GM12865 (cell line): ENCODE data around the gene BRMS1.

ENCODE experiments used
- DNase-seq: peaks from one replicate; pipeline ENCODE4 v3.0.0; 2010; ENCODE audit warnings: low read depth
- H3K4me3 ChIP-seq: 2 replicates; pipeline ENCODE4 v1.5.1; 2011; ENCODE audit warnings: mild to moderate bottlenecking, low read depth, low read length, control low read depth
- CTCF ChIP-seq: IDR thresholded peaks from 2 replicates; pipeline ENCODE4 v1.5.1; 2011; ENCODE audit warnings: low read length, control low read depth, low read depth, inconsistent platforms; ENCODE audit not compliant: insufficient read depth; ENCODE audit errors: missing control alignments

Gene BRMS1

DNA sequence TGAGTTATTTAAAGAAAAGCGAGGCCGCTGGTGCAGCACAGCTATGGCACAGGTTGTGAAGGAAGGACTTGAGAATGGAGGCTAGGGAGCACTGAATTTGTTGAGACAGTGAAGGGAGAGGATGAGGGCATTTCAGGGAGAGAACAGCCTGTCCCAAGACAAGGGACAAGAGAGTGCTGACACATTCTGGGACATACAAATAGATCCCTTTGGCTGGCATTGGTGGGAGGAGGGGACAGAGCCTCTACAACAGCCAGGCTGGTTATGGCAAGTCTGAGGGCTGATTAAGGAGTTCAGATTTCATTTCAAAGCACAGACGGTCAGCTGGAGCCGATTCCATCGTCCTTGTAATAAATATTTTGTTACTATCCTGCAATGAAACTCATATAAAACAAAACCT lies 28.4 kb upstream of the BRMS1 start:
- no peak for TF ChIP-seq CTCF
- H3K4me3 ChIP-seq = no peak overlapping the region
- DNase-seq = no peak

DNA sequence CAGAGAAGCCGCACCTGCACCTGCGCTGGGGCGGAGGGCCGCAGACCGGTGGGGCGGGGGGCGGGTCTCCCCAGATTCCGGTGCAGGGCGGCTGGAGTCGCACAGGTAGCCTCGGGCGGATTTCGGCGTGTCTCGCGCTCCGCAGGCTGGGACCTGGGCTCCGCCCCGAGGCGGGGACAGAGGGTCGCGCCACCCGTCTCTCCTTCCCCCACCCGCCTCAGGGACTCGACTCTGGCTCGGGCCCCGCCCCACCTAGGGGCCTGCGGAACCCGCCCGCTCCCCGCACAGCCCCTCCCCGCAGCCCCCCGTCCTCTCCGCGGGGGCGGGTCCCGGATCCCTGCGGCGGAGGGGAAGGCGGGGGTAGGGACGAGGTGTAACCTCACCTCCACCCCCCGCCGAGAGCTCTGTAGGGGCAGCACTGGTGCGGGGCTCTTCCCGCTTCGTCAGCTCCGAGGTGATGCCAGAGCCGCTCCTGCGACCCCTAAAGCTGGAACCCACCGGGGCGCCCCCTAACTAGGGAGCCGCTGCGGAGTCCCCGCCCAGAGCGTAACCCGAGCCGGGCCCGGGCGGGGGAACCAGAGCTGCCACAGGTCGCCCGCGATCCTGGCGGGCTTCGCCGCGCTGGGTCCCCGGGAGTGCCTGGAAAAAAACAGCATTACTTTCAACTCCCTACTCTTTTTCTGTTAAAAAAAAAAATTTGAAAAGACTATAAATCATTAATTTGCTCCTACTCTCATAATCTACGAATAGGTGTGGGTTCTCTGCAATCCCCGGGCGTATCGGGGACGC lies 26.9 kb upstream of the BRMS1 start, which contains the start of gene SLC29A2:
Gene SLC29A2 (minus strand): TSS at position 134 of the 789 bp plus-strand sequence. CDS start 169 bp downstream, outside the sequence.
- no peak for TF ChIP-seq CTCF
- DNase-seq = peak; percentile 90
- peak within 1 kb of the TSS; percentile 91 for H3K4me3 ChIP-seq

DNA sequence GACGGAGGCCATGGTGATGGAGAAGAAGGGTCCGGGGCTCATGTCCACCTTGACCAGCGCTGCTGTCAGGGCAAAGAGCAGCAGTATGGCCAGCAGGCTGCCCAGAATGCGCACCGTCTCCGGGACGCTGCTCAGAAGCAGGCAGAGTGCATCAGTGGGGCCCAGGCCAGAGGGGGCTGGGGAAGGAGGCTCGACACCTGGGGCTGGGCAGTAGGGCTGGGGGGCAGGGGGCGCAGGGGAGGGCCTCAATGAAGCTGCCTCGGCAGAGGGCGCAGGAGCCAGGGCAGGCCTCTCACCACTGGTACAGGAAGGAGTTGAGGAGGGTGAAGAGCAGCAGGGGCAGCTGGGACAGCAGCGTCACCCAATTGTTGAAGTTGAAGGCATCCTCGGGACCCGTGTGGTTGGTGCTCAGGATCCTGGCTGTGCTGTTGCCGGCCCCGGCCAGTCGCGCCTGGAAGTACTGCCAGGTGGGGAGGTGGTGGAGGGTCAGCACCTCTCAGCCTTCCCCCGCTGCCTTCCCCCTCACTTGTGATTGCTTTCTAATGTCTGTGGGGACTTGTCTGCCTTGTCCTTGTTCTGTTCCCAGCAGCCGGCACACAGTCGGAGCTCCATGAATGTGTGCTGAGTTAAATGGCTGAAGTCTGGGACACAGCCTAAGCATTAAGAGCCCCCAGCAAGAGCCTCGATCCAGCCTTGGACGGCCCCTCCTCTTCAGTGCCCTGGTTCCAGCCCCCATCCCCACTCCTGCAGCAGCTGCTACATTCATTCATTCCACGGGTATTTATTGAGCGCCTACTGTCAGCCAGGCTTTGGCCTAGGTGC lies 24.4 kb upstream of the BRMS1 start:
- no peak for DNase-seq
- H3K4me3 ChIP-seq = no peak overlapping the region
- TF ChIP-seq CTCF = no peak

GRCh38 chr11:66368484-66368883 lies 23.6 kb upstream of the BRMS1 start:
- no peak for DNase-seq
- no peak overlapping the region for H3K4me3 ChIP-seq
- no peak for TF ChIP-seq CTCF

DNA sequence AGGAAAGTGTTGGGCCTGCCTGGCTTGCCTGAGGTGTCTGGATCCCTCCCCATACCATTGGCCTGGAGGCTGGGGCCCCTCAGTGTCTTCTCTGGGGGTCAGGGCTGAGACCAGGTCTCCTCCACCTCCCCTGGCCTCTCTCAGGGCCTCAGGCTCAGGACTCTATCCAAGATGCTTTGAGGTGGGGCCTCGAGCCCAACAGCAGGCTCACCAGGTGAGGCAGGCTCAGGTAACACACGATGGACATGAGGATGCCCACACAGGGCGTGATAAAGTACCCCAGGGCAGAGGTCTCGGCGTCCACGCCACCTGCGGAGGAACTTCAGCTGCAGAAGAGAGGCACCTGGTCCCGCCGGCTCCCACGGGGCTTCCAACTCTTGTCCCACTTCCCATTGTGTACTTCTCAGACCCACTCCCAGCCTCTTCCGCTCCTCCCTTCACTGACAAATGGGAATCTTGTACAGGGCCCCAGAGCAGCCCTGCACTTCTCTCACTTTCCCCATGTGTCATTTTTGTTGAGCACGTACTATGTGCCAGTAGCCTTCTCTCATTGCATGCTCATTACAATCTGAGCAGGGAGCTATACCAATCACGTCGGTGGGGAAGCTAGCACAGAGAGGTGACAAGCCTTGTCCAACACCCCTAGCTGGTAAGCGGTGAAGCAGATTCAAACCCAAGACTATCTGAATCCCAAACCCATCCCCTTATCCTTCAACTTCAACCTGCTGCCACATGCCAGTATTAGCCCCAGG lies 22.8 kb upstream of the BRMS1 start:
- no peak overlapping the region for H3K4me3 ChIP-seq
- DNase-seq = no peak
- TF ChIP-seq CTCF = no peak

GRCh38 chr11:66366844-66367477 lies 22.1 kb upstream of the BRMS1 start:
- DNase-seq = no peak
- H3K4me3 ChIP-seq = no peak overlapping the region
- no peak for TF ChIP-seq CTCF
